ENCODE measurements around the gene VILL. TPM values are rescaled to one million over a fixed set of nuclear protein-coding genes. Genes with fewer than 3 reads are reported as not detected.

Gene VILL
- total and polyA plus RNA-seq, 4 donors: 0.88 to 3.5 (median 1.6) TPM

GRCh38 chr3:38028621-38029361 is 38.2 kb downstream of the VILL start (continued):
- TF ChIP-seq YY1 (IDR thresholded peaks at IDR 0.05) (no peak), ATF3 (IDR thresholded peaks at IDR 0.05) (no peak), FOXA1 (IDR thresholded peaks at IDR 0.05) (no peak)

- Histone ChIP-seq H3K9ac (ENCODE audit: low read depth in 1 of 2, low read length in 2 of 2) (peak within 1 kb of the TSS; percentile 36 to 51), H3K27me3 (ENCODE audit: control insufficient read depth in 4 of 4, insufficient read depth in 4 of 4, low read length in 3 of 4) (no peaks in the 10 kb centered on the region), H3K27ac (ENCODE audit: low read depth in 1 of 2, low read length in 2 of 2) (no peak within 1 kb of the TSS), H3K9me3 (ENCODE audit: control insufficient read depth in 4 of 4, low read length in 3 of 4) (no peaks in the 10 kb centered on the region), H3K4me3 (ENCODE audit: low read depth in 1 of 3, low read length in 3 of 3) (peak within 1 kb of the TSS in 2 of 3 donors; percentile 39 to 54), H3K36me3 (ENCODE audit: control insufficient read depth in 4 of 4, insufficient read depth in 3 of 4, low read depth in 1 of 4, low read length in 3 of 4) (no peaks in the 10 kb centered on the region), H3K4me1 (ENCODE audit: control insufficient read depth in 4 of 4, insufficient read depth in 4 of 4, low read length in 3 of 4) (peaks cover 0 to 19% (median 9%) of the 10 kb centered on the region in 4 donors)
- DNase-seq (ENCODE audit: low spot score): peak; percentile 64
- 3% methylated on average over 75 of the region's 75 CpGs for WGBS
- TF ChIP-seq JUND (IDR thresholded peaks at IDR 0.05) (no peak), NR2F2 (IDR thresholded peaks at IDR 0.05) (no peak), FOXA2 (IDR thresholded peaks at IDR 0.05) (no peak), CTCF (IDR thresholded peaks at IDR 0.05; ENCODE audit: low read depth, low read length, missing input control) (no peak), RAD21 (IDR thresholded peaks at IDR 0.05) (peak in 1 of 2 donors; percentile 7)
These were observed 39.0 kb downstream of the VILL start, which contains the start of gene PLCD1 for GRCh38 chr3:38029400-38030125. Gene PLCD1 (minus strand): TSS chr3:38029642. CDS start chr3:38029539, 103 bp downstream.

- Histone ChIP-seq H3K4me1 (ENCODE audit: control insufficient read depth in 4 of 4, insufficient read depth in 4 of 4, low read length in 3 of 4) (peaks cover 0 to 14% (median 7%) of the 10 kb centered on the region in 4 donors), H3K36me3 (ENCODE audit: control insufficient read depth in 4 of 4, insufficient read depth in 3 of 4, low read depth in 1 of 4, low read length in 3 of 4) (no peaks in the 10 kb centered on the region), H3K9me3 (ENCODE audit: control insufficient read depth in 4 of 4, low read length in 3 of 4) (no peaks in the 10 kb centered on the region), H3K9ac (ENCODE audit: low read depth in 1 of 2, low read length in 2 of 2) (peak overlapping the region; percentile 36 to 51), H3K27me3 (ENCODE audit: control insufficient read depth in 4 of 4, insufficient read depth in 4 of 4, low read length in 3 of 4) (no peaks in the 10 kb centered on the region), H3K4me3 (ENCODE audit: low read depth in 1 of 3, low read length in 3 of 3) (peak overlapping the region in 2 of 3 donors; percentile 39 to 54), H3K27ac (ENCODE audit: low read depth in 1 of 2, low read length in 2 of 2) (no peak overlapping the region)
- DNase-seq (ENCODE audit: low spot score): no peak
- 54% methylated on average over 8 of the region's 8 CpGs for WGBS
- TF ChIP-seq FOXA1 (IDR thresholded peaks at IDR 0.05) (no peak), YY1 (IDR thresholded peaks at IDR 0.05) (no peak), MAX (IDR thresholded peaks at IDR 0.05) (no peak), RXRA (IDR thresholded peaks at IDR 0.05) (no peak), SP1 (IDR thresholded peaks at IDR 0.05) (no peak), GABPA (IDR thresholded peaks at IDR 0.05 in 1 of 2, conservative IDR thresholded peaks at IDR 0.05 in 1 of 2) (no peak), TAF1 (conservative IDR thresholded peaks at IDR 0.05) (no peak), ZBTB33 (IDR thresholded peaks at IDR 0.05) (no peak), HNF4G (IDR thresholded peaks at IDR 0.05) (no peak), JUND (IDR thresholded peaks at IDR 0.05) (no peak), NR2F2 (IDR thresholded peaks at IDR 0.05) (no peak), RAD21 (IDR thresholded peaks at IDR 0.05) (no peak), HNF4A (conservative IDR thresholded peaks at IDR 0.05) (no peak), EGR1 (IDR thresholded peaks at IDR 0.05; ENCODE audit: low read depth in 2 of 2) (no peak), FOXA2 (IDR thresholded peaks at IDR 0.05) (no peak), ATF3 (IDR thresholded peaks at IDR 0.05) (no peak), REST (IDR thresholded peaks at IDR 0.05) (no peak)
These were observed 39.8 kb downstream of the VILL start for GRCh38 chr3:38030126-38031021.

Measured in liver (tissue), 9 donors.